HG02970 (cell line): ENCODE measurements around the gene CDKN1C.

ENCODE experiments used
- ATAC-seq: cut with Tn5 transposase; IDR thresholded peaks from one replicate; pipeline ENCODE4 v1.9.1; 2021; ENCODE audit warnings: mild to moderate bottlenecking, moderate library complexity, moderate number of reproducible peaks; ENCODE audit not compliant: unreplicated experiment, low FRiP score

The CDKN1C gene

DNA sequence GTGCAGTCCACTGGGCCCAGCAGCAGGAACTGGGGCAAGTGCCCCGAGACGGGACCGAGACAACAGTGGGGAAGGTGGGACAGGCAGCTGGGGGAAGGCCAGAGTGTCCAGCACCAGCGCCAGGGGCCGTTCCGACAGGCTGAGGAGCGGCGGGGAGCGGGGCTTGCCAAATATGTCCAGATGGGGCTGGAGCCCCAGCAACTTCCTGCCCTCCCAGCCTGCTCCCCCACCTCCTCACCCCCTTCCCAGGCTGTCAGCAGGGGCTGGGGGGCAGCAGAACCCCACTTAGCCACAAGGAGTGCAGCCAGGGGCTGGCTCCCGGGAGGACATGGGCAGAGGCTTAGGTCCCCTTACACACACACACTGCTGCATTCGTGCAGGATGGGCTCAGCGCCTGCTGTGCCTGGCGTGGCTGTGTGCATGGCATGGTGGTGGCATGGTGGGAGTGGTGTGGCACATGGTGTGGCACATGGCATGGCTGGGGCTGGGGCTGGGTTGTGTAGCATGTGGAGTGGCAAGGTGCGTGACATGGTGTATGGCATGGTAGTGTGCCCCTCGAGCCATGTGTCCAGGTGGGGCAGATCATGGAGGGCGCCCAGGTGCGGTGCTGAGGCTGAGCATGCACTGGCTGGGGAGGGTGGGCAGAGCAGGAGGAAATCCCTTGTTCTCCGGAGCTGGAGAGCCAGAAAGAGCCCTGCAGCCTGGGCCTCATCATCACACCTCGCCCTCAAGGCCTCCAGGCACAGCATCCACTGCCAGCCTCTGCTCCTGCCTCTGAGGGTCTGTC lies 51.7 kb downstream of the CDKN1C start:
- ATAC-seq: no peak
